Endothelial cell (in vitro differentiated cells): Measurements from ENCODE around the gene G3BP2. TPM values are rescaled to one million over a fixed set of nuclear protein-coding genes. Genes with fewer than 3 reads are reported as not detected.
"Not testable (repeated sequence)": the region's sequence is repeated elsewhere in the genome, so short reads cannot be mapped to it uniquely, and the experiment has no call there.

Experiments
- DNase-seq: peaks from one replicate; pipeline ENCODE4 v3.0.0; 2021; ENCODE audit warnings: low spot score
- H3K27ac Mint-ChIP-seq: one replicate; pipeline ENCODE4 v1.8.0; 2021; ENCODE audit warnings: mixed read lengths, inconsistent platforms; ENCODE audit not compliant: unreplicated experiment
- H3K27me3 Mint-ChIP-seq: one replicate; pipeline ENCODE4 v1.8.0; 2021; ENCODE audit warnings: mild to moderate bottlenecking, moderate library complexity, mixed read lengths, inconsistent platforms; ENCODE audit not compliant: unreplicated experiment
- H3K36me3 Mint-ChIP-seq: one replicate; pipeline ENCODE4 v1.8.0; 2021; ENCODE audit warnings: mild to moderate bottlenecking, low read depth, mixed read lengths, inconsistent platforms; ENCODE audit not compliant: unreplicated experiment
- H3K4me1 Mint-ChIP-seq: one replicate; pipeline ENCODE4 v1.8.0; 2021; ENCODE audit warnings: mild to moderate bottlenecking, mixed read lengths, inconsistent platforms; ENCODE audit not compliant: unreplicated experiment
- H3K4me3 Mint-ChIP-seq: one replicate; pipeline ENCODE4 v1.8.0; 2021; ENCODE audit warnings: mild to moderate bottlenecking, mixed read lengths, inconsistent platforms; ENCODE audit not compliant: unreplicated experiment
- H3K9me3 Mint-ChIP-seq: one replicate; pipeline ENCODE4 v1.8.0; 2021; ENCODE audit warnings: mixed read lengths, inconsistent platforms; ENCODE audit not compliant: unreplicated experiment
- total RNA-seq: library from RNA; stranded (reverse); fragmentation: NEBNext Ultra II Directional; extraction: Animal tissue kit (Norgen Biotek cat#: 25700); gene quantifications from one replicate; pipeline ENCODE4 v1.2.1, GENCODE V29; 2021; ENCODE audit not compliant: unreplicated experiment
- TF ChIP-seq, protein P1 (sequence below): fragments of 200-600 bp; sonication (generic); IDR thresholded peaks from one replicate; pipeline ENCODE4 v1.5.0; 2021; ENCODE audit warnings: antibody characterized with exemption; ENCODE audit not compliant: unreplicated experiment

The G3BP2 gene
- total RNA-seq, 1 donor from 2014 or later: 209 TPM

DNA sequence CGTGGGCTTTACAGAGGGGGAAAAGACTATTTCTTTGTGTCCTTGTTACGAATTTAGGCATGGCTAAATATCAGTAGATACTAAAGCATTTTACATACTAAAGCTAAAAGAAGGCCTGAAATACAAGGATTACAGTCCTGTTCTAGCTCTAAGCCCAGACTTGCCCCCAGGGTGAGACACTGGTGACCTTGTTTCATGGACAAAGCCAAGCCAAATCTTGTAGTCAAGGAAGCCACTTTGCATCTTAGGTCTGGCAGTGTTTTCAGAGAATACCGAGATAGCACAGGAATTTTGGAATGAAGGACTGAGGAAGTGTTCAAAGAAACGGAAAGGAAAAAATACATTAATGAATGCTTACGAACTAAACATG is 733 bp upstream of the G3BP2 start:
- DNase-seq: no peak
- peak overlapping the region; percentile 97 for H3K4me3 Mint-ChIP-seq
- H3K27me3 Mint-ChIP-seq: peaks cover 20% of the 10 kb centered on the region
- H3K9me3 Mint-ChIP-seq: no peaks in the 10 kb centered on the region
- H3K36me3 Mint-ChIP-seq: peaks cover 11% of the 10 kb centered on the region
- H3K4me1 Mint-ChIP-seq: peaks cover 26% of the 10 kb centered on the region
- peak overlapping the region; percentile 99 for H3K27ac Mint-ChIP-seq
- TF ChIP-seq, protein P1, sequence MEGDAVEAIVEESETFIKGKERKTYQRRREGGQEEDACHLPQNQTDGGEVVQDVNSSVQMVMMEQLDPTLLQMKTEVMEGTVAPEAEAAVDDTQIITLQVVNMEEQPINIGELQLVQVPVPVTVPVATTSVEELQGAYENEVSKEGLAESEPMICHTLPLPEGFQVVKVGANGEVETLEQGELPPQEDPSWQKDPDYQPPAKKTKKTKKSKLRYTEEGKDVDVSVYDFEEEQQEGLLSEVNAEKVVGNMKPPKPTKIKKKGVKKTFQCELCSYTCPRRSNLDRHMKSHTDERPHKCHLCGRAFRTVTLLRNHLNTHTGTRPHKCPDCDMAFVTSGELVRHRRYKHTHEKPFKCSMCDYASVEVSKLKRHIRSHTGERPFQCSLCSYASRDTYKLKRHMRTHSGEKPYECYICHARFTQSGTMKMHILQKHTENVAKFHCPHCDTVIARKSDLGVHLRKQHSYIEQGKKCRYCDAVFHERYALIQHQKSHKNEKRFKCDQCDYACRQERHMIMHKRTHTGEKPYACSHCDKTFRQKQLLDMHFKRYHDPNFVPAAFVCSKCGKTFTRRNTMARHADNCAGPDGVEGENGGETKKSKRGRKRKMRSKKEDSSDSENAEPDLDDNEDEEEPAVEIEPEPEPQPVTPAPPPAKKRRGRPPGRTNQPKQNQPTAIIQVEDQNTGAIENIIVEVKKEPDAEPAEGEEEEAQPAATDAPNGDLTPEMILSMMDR: no peak

DNA sequence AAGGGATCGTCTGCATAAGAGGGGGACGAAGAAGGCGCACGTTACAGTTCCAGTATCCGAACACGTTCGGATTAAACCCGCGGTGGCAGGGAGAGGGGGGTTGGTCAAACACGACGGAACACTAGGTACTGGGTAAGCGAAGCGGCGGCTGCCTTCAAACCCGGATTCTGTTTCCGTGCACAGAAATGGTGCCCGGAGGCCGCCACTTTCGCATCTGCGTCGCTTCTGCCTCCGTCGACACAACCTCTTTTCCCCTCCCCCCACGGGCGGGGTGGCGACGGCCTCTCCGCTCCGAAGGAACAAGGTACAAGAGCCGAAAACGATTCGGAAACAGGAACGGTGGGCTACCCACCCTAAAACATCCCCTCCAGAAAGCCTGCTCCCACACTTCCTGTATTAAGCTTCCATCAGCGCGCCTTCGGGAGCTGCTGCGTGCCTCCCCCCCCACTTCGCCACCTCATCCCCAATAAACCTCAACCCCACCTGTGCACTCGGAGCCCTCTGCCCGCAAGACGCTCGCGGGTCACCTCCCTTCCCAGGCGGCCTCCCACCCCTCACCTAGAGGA is 667 bp downstream of the G3BP2 start:
- Mint-ChIP-seq H3K4me3 (peak overlapping the region; percentile 97), H3K27ac (peak overlapping the region; percentile 99), H3K9me3 (no peaks in the 10 kb centered on the region), H3K4me1 (peaks cover 35% of the 10 kb centered on the region), H3K27me3 (peaks cover 20% of the 10 kb centered on the region), H3K36me3 (peaks cover 11% of the 10 kb centered on the region)
- TF ChIP-seq, protein P1: no peak
- DNase-seq: peak; percentile 64

DNA sequence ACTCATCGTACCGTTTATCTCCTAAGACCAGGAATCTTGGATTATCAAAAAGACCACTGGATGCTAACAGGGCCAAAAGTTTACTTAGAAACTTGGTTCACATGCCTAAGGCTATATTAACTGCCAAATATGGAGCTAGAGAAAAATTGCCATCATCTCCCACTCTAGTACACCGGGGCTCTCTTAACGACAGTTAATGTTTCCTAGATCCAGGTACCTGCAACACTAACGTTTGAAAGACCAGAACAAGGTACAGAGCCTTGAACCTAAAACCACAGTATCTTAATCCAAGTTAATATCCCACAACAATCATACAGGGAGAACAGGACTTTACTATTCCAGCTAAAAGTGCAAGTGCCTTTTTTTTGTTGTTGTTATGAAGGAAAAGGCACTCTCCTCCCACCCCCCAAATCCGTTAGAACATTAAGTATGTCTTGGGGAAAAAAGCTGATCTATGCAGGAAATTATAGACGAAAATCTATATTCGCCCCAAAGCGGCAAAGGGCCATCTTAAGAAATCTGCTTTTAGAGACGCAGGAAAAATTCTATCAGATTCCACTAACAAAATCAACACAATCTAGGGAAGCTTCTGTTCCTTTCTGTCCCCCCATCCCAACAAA is 1.3 kb downstream of the G3BP2 start:
- no peak for DNase-seq
- peaks cover 38% of the 10 kb centered on the region for H3K4me1 Mint-ChIP-seq
- peaks cover 11% of the 10 kb centered on the region for H3K36me3 Mint-ChIP-seq
- peak overlapping the region; percentile 99 for H3K27ac Mint-ChIP-seq
- H3K27me3 Mint-ChIP-seq: peaks cover 20% of the 10 kb centered on the region
- no peaks in the 10 kb centered on the region for H3K9me3 Mint-ChIP-seq
- H3K4me3 Mint-ChIP-seq: peak overlapping the region; percentile 97
- TF ChIP-seq, protein P1: no peak

DNA sequence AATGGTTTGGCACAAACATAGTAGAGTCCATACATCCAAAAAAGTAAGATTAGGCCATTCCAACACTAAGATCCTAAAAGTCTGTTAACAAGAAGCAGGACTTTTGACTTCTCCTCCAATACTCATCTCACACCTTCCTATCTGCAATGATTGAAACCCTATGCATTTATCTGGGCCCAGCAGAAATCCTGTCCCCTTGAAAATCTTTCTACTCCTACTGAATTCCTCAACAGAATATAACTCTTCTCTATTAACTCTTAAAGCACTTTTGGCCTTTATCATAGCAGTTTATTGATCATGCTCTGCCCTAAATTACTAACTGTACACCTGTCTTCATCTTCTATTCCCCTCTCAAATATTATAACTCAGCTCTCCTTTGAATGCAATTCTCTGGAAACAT is 4.6 kb downstream of the G3BP2 start:
- no peaks in the 10 kb centered on the region for H3K9me3 Mint-ChIP-seq
- no peak overlapping the region for H3K4me3 Mint-ChIP-seq
- H3K4me1 Mint-ChIP-seq: peaks cover 35% of the 10 kb centered on the region
- no peak for DNase-seq
- peaks cover 15% of the 10 kb centered on the region for H3K27me3 Mint-ChIP-seq
- peak overlapping the region; percentile 27 for H3K27ac Mint-ChIP-seq
- TF ChIP-seq, protein P1: no peak
- peaks cover 8% of the 10 kb centered on the region for H3K36me3 Mint-ChIP-seq

DNA sequence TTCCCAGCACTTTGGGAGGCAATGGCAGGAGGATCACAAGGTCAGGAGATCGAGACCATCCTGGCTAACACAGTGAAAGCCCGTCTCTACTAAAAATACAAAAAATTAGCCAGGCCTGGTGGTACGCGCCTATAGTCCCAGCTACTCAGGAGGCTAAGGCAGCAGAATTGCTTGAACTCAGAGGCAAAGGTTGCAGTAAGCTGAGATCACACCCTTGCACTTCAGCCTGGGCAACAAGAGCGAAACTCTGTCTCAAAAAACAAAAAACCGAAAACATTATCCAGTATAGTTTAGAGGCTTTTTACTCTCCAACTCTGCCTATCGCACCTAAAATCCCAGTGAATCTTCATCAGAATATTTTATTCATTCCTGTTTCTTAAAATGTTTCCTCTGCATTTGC is 5.6 kb downstream of the G3BP2 start:
- Mint-ChIP-seq H3K4me1 (peaks cover 34% of the 10 kb centered on the region), H3K27ac (peak overlapping the region; percentile 72)
- not testable (repeated sequence) for H3K27me3 Mint-ChIP-seq, H3K36me3 Mint-ChIP-seq, DNase-seq, H3K9me3 Mint-ChIP-seq, H3K4me3 Mint-ChIP-seq
